Trophoblast cell (in vitro differentiated cells and primary cell): ENCODE measurements around the gene ST3GAL5.

Experiments used
- DNase-seq, 2 donors: peaks; one replicate each; pipeline ENCODE4 v3.0.0-alpha.2; 2016
- H2AFZ ChIP-seq: 2 replicates; pipeline ENCODE4 v1.6.1; 2013; ENCODE audit warnings: low read length, moderate library complexity, mild to moderate bottlenecking; ENCODE audit not compliant: insufficient read depth, poor library complexity
- H2AK5ac ChIP-seq: 2 replicates; pipeline ENCODE4 v1.6.1; 2013; ENCODE audit warnings: mild to moderate bottlenecking, low read length
- H2BK120ac ChIP-seq: 2 replicates; pipeline ENCODE4 v1.6.1; 2013; ENCODE audit warnings: low read length, mild to moderate bottlenecking, moderate library complexity; ENCODE audit not compliant: insufficient read depth, poor library complexity
- H2BK12ac ChIP-seq: 2 replicates; pipeline ENCODE4 v1.6.1; 2013; ENCODE audit warnings: mild to moderate bottlenecking, low read length, moderate library complexity
- H2BK5ac ChIP-seq: 2 replicates; pipeline ENCODE4 v1.6.1; 2013; ENCODE audit warnings: low read length, low read depth, moderate library complexity, mild to moderate bottlenecking; ENCODE audit not compliant: poor library complexity
- H3K14ac ChIP-seq: 2 replicates; pipeline ENCODE4 v1.6.1; 2013; ENCODE audit warnings: mild to moderate bottlenecking, low read length
- H3K18ac ChIP-seq: 2 replicates; pipeline ENCODE4 v1.6.1; 2013; ENCODE audit warnings: mild to moderate bottlenecking, low read length
- H3K23ac ChIP-seq: 2 replicates; pipeline ENCODE4 v1.6.1; 2013; ENCODE audit warnings: low read length
- H3K27ac ChIP-seq: 2 replicates; pipeline ENCODE4 v1.5.1; 2013; ENCODE audit warnings: low read depth, mild to moderate bottlenecking, inconsistent platforms, low read length, moderate library complexity
- H3K27me3 ChIP-seq: 2 replicates; pipeline ENCODE4 v1.6.1; 2013; ENCODE audit warnings: inconsistent platforms, mild to moderate bottlenecking, low read length, moderate library complexity; ENCODE audit not compliant: insufficient read depth
- H3K36me3 ChIP-seq, 2 experiments: 1 replicate in 1 of 2; 2 replicates in 1 of 2; pipeline ENCODE4 v1.6.1; 2013; ENCODE audit warnings: low read length in 2 of 2, mild to moderate bottlenecking in 2 of 2, moderate library complexity in 1 of 2; ENCODE audit not compliant: insufficient read depth in 2 of 2, control insufficient read depth in 1 of 2
- H3K4ac ChIP-seq: 2 replicates; pipeline ENCODE4 v1.6.1; 2013; ENCODE audit warnings: low read depth, mild to moderate bottlenecking, low read length, moderate library complexity
- H3K4me1 ChIP-seq, 2 experiments: 1 replicate in 1 of 2; 2 replicates in 1 of 2; pipeline ENCODE4 v1.6.1; 2013; ENCODE audit warnings: low read length in 2 of 2, mild to moderate bottlenecking in 2 of 2, moderate library complexity in 1 of 2; ENCODE audit not compliant: insufficient read depth in 2 of 2, control insufficient read depth in 1 of 2
- H3K4me2 ChIP-seq: 2 replicates; pipeline ENCODE4 v1.6.1; 2013; ENCODE audit warnings: inconsistent platforms, mild to moderate bottlenecking, low read length, moderate library complexity
- H3K4me3 ChIP-seq: 2 replicates; pipeline ENCODE4 v1.5.1; 2013; ENCODE audit warnings: mild to moderate bottlenecking, low read depth, low read length, inconsistent platforms
- H3K79me1 ChIP-seq: one replicate; pipeline ENCODE4 v1.6.1; 2013; ENCODE audit warnings: low read length
- H3K79me2 ChIP-seq: 2 replicates; pipeline ENCODE4 v1.6.1; 2013; ENCODE audit warnings: low read length, mild to moderate bottlenecking; ENCODE audit not compliant: control insufficient read depth, insufficient read depth, poor library complexity
- H3K9ac ChIP-seq: 2 replicates; pipeline ENCODE4 v1.6.1; 2013; ENCODE audit warnings: mild to moderate bottlenecking, low read length
- H3K9me3 ChIP-seq: 2 replicates; pipeline ENCODE4 v1.6.1; 2013; ENCODE audit warnings: low read depth, mild to moderate bottlenecking, control low read depth, inconsistent platforms, low read length; ENCODE audit not compliant: insufficient read depth
- H4K12ac ChIP-seq: 2 replicates; pipeline ENCODE4 v1.6.1; 2013; ENCODE audit warnings: low read depth, mild to moderate bottlenecking, low read length, moderate library complexity
- H4K8ac ChIP-seq: 2 replicates; pipeline ENCODE4 v1.6.1; 2013; ENCODE audit warnings: low read depth, mild to moderate bottlenecking, low read length, moderate library complexity
- H4K91ac ChIP-seq: one replicate; pipeline ENCODE4 v1.6.1; 2013; ENCODE audit warnings: low read depth, mild to moderate bottlenecking, low read length, moderate library complexity
- WGBS: extraction: QIAGEN DNeasy Blood & Tissue Kit; methylation state at CpG from one replicate; pipeline ENCODE4 v1.1.7; 2013; ENCODE audit warnings: missing lambda C conversion rate; ENCODE audit not compliant: insufficient read length, insufficient coverage; ENCODE audit errors: extremely low coverage; 5-methylcytosine and 5-hydroxymethylcytosine counted together

The ST3GAL5 gene

GRCh38 chr2:85814802-85815550, 73.8 kb downstream of the ST3GAL5 start:
- H2BK120ac ChIP-seq, result no peak overlapping the region
- H3K36me3 ChIP-seq, result no peaks in the 10 kb centered on the region
- H3K9ac ChIP-seq, result no peak overlapping the region
- no CpG with 5 or more reads among the region's 10 CpGs for WGBS
- no peak overlapping the region for H4K12ac ChIP-seq
- no peak overlapping the region for H3K27ac ChIP-seq
- H2AK5ac ChIP-seq, result no peak overlapping the region
- H3K23ac ChIP-seq, result no peak overlapping the region
- H3K18ac ChIP-seq, result no peak overlapping the region
- no peak overlapping the region for H2BK5ac ChIP-seq
- H3K9me3 ChIP-seq, result no peaks in the 10 kb centered on the region
- no peak overlapping the region for H3K4me2 ChIP-seq
- no peak overlapping the region for H2BK12ac ChIP-seq
- H3K4ac ChIP-seq, result no peak overlapping the region
- no peak overlapping the region for H2AFZ ChIP-seq
- H3K79me2 ChIP-seq, result no peaks in the 10 kb centered on the region
- no peak overlapping the region for H4K8ac ChIP-seq
- H3K4me1 ChIP-seq, result no peaks in the 10 kb centered on the region
- H3K4me3 ChIP-seq, result no peak overlapping the region
- no peaks in the 10 kb centered on the region for H3K79me1 ChIP-seq
- no peak overlapping the region for H4K91ac ChIP-seq
- H3K14ac ChIP-seq, result no peak overlapping the region
- no peaks in the 10 kb centered on the region for H3K27me3 ChIP-seq
- DNase-seq, result no peak

DNA sequence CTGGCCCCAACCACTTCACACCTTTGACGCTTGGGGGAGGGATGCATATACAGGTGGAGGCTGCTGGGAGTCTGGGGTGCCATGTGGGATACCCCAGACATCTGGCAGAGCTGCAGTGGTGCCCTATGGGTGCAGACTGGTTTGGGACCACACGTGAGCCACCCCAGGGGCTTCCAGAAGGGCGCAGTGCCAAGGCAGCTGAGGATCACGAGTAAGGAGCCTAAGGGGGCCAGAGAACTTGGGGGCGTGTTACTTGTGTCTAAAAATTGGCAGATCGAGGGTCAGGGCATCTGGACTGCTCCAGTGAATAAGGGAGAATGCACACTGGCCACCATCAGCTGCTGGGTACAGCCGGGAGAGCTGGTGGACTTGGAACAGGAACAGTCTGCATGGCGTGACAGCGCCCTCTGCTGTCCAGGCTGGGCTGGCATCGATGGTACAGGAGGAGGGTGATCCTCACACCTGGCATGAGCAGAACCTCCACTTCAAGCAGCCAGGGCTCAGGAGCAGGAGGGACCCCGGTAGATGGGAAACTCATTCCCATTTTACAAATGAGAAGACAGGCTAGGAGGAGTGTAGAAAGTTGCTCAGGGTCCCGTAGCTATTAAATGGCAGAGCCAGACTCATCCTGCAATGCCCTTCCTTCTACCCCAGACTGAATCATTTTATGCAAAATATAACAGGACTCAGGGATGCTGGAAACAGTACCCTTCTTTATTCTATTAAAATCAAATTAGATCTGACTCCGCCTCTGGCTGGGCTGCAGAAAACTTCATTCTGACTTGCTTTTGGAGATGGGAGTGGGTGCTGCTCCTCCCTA, 74.6 kb downstream of the ST3GAL5 start:
- WGBS, result no CpG with 5 or more reads among the region's 13 CpGs
- H3K9ac ChIP-seq, result no peak overlapping the region
- H2AK5ac ChIP-seq, result no peak overlapping the region
- no peak overlapping the region for H2BK12ac ChIP-seq
- no peaks in the 10 kb centered on the region for H3K36me3 ChIP-seq
- no peaks in the 10 kb centered on the region for H3K79me1 ChIP-seq
- no peak overlapping the region for H3K18ac ChIP-seq
- peak; percentile 75 to 95 for DNase-seq
- H2BK5ac ChIP-seq, result no peak overlapping the region
- H3K27ac ChIP-seq, result no peak overlapping the region
- H3K27me3 ChIP-seq, result no peaks in the 10 kb centered on the region
- H3K9me3 ChIP-seq, result no peaks in the 10 kb centered on the region
- no peak overlapping the region for H3K4me3 ChIP-seq
- no peak overlapping the region for H4K91ac ChIP-seq
- H4K8ac ChIP-seq, result no peak overlapping the region
- no peaks in the 10 kb centered on the region for H3K79me2 ChIP-seq
- no peak overlapping the region for H3K4ac ChIP-seq
- no peak overlapping the region for H2BK120ac ChIP-seq
- H2AFZ ChIP-seq, result no peak overlapping the region
- H3K14ac ChIP-seq, result no peak overlapping the region
- no peak overlapping the region for H3K23ac ChIP-seq
- H4K12ac ChIP-seq, result no peak overlapping the region
- no peaks in the 10 kb centered on the region for H3K4me1 ChIP-seq
- H3K4me2 ChIP-seq, result no peak overlapping the region

GRCh38 chr2:85813211-85813981, 75.4 kb downstream of the ST3GAL5 start:
- no peak overlapping the region for H3K18ac ChIP-seq
- no peak overlapping the region for H3K4me3 ChIP-seq
- WGBS, result no CpG with 5 or more reads among the region's 7 CpGs
- no peak for DNase-seq
- H4K91ac ChIP-seq, result no peak overlapping the region
- H3K9me3 ChIP-seq, result no peaks in the 10 kb centered on the region
- no peak overlapping the region for H4K8ac ChIP-seq
- H3K4ac ChIP-seq, result no peak overlapping the region
- H2BK12ac ChIP-seq, result no peak overlapping the region
- H3K27ac ChIP-seq, result no peak overlapping the region
- no peak overlapping the region for H3K9ac ChIP-seq
- H2AFZ ChIP-seq, result no peak overlapping the region
- no peak overlapping the region for H4K12ac ChIP-seq
- no peaks in the 10 kb centered on the region for H3K36me3 ChIP-seq
- no peak overlapping the region for H2AK5ac ChIP-seq
- H3K79me2 ChIP-seq, result no peaks in the 10 kb centered on the region
- no peak overlapping the region for H3K23ac ChIP-seq
- no peak overlapping the region for H3K4me2 ChIP-seq
- H2BK5ac ChIP-seq, result no peak overlapping the region
- no peak overlapping the region for H2BK120ac ChIP-seq
- no peaks in the 10 kb centered on the region for H3K79me1 ChIP-seq
- H3K14ac ChIP-seq, result no peak overlapping the region
- H3K27me3 ChIP-seq, result no peaks in the 10 kb centered on the region
- H3K4me1 ChIP-seq, result no peaks in the 10 kb centered on the region

DNA sequence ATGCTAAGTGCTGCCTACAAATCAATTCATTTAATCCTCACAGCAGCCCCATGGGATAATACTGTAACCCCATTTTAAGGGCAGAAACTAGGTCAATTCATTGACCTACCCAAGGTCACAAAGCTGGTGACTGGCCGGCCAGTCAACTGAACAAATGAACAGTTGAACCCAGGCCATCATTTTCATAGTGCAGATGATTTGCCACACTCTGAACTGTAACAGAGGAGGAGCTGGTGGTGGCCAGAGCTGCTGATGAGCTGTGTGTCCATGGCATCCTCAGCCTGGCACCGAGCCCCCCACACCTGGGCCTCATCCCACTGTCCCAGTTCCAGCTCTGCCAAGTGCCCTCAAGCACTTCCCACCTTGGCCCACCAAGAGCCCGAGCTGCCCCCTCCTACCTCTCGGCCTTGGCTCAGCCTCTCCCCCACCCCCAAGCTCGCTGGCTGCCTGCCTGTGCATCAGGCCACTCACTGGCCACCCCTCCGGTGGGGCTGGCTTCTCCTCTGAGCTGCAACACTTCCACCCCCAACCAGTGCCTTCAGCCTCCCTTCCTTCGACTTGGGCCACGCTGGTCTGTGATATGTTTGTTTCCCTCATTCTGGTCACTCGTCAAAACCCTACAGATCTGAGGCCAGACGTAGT, 76.6 kb downstream of the ST3GAL5 start:
- Histone ChIP-seq H3K36me3 (no peaks in the 10 kb centered on the region), H3K4me3 (no peak overlapping the region), H4K91ac (no peak overlapping the region), H2BK5ac (no peak overlapping the region), H3K79me1 (no peaks in the 10 kb centered on the region), H3K9me3 (no peaks in the 10 kb centered on the region), H3K14ac (no peak overlapping the region), H2BK12ac (no peak overlapping the region), H3K27ac (no peak overlapping the region), H4K12ac (no peak overlapping the region), H4K8ac (no peak overlapping the region), H3K18ac (no peak overlapping the region), H3K4me2 (no peak overlapping the region), H2BK120ac (no peak overlapping the region), H3K4me1 (no peaks in the 10 kb centered on the region), H3K23ac (no peak overlapping the region), H3K9ac (no peak overlapping the region), H3K4ac (no peak overlapping the region), H2AK5ac (no peak overlapping the region), H2AFZ (no peak overlapping the region), H3K79me2 (no peaks in the 10 kb centered on the region), H3K27me3 (no peaks in the 10 kb centered on the region)
- no peak for DNase-seq
- whole genome bisulfite sequencing, result no CpG with 5 or more reads among the region's 10 CpGs
